ENCODE results near the gene RAMAC. TPM values are rescaled to one million over a fixed set of nuclear protein-coding genes. Genes with fewer than 3 reads are reported as not detected.

The RAMAC gene
- total and polyA plus RNA-seq, 7 experiments from 2014 or later, result 14.2 to 33.4 (median 23.7) TPM

DNA sequence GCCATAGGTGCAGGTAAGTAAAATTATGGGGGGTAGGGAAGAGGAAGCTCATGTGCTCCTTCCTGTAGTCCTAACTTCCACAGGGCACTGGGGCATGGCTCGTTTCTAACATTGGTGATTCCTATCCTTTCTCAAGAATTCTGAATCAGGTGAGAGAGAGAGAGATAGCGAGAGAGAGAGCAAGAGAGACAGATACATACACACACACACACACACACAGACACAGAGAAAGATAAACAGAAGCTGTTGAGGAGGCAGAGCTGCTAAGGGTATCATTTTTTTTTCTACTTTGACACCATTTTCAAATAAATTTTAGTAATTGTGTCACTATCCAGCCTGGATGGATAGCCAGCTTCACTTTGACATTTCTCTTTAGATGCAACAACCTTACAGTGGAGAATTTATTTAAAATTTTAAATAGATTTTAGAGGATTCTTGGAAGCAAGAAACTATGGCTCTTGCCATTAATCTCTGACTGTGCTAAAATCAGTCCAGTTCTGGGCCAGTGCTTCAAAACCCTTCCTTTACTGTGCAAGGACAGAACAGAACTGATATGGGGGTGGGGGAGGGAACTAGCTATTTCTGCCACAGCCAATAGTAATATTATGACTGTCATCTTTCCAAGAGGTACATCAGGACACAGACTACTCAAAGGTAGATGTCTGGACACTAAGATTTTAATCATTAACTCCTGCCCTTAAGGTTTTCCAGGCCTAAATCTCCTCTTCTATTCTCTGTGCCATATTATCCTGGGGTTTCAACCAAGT, 14.6 kb upstream of the RAMAC start:
- no peak overlapping the region for H3K27ac Mint-ChIP-seq
- no peak overlapping the region for H3K4me3 Mint-ChIP-seq
- H3K9me3 Mint-ChIP-seq, result peaks cover 0 to 2% (median 0%) of the 10 kb centered on the region in 11 donors
- no peaks in the 10 kb centered on the region for H3K4me1 ChIP-seq (ENCODE audit: control insufficient read depth in 2 of 2, insufficient read depth in 2 of 2, low read length in 2 of 2)
- H3K4me3 ChIP-seq (ENCODE audit: low read length), result no peak overlapping the region
- DNase-seq (no peak), ATAC-seq (no peak)
- peaks cover 0 to 7% (median 0%) of the 10 kb centered on the region in 5 donors for H3K36me3 Mint-ChIP-seq
- H3K36me3 ChIP-seq (ENCODE audit: control insufficient read depth in 2 of 3, insufficient read depth in 3 of 3, low read length in 3 of 3), result no peaks in the 10 kb centered on the region
- H3K4me1 Mint-ChIP-seq, result peaks cover 0 to 23% (median 0%) of the 10 kb centered on the region in 7 donors
- H3K27me3 Mint-ChIP-seq, result peaks cover 0 to 33% (median 0%) of the 10 kb centered on the region in 5 donors
- no peaks in the 10 kb centered on the region for H3K9me3 ChIP-seq (ENCODE audit: control insufficient read depth in 2 of 3, low read length in 3 of 3)
- ChIA-PET CTCF (interaction anchor here (0.7 kb wide), 1 partner anchor 74 kb away, joined by 3 read pairs; no protein-coding TSS in a partner anchor), POLR2A (no interaction called here)
- intact Hi-C loops (cut with micrococcal nuclease), result no loop called here
- no peak overlapping the region for H3K27ac ChIP-seq (ENCODE audit: low read depth, low read length)
- H3K27me3 ChIP-seq (ENCODE audit: control insufficient read depth in 2 of 2, insufficient read depth in 2 of 2, low read length in 2 of 2), result no peaks in the 10 kb centered on the region

DNA sequence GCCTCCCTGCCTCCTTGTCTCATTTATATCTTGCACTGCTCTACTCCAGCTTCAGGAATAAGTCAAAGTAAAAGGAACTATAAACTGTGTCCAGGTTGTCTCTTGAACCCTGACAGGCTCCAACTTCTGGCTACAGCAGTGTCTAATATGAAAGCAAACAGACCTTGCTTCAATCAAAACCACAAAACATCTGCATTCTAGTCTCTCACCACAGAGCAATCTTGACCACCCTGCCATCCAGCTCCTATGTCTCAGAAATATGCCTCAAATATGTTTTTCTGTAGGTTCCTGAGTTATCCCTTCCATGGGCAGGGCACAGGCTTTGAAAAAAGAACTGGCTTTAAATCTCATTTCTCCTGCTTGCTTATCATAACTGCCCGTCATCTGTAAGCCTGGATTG, 13.0 kb upstream of the RAMAC start:
- Histone ChIP-seq H3K4me3 (ENCODE audit: low read length) (no peak overlapping the region), H3K36me3 (ENCODE audit: control insufficient read depth in 2 of 3, insufficient read depth in 3 of 3, low read length in 3 of 3) (no peaks in the 10 kb centered on the region), H3K9me3 (ENCODE audit: control insufficient read depth in 2 of 3, low read length in 3 of 3) (no peaks in the 10 kb centered on the region), H3K4me1 (ENCODE audit: control insufficient read depth in 2 of 2, insufficient read depth in 2 of 2, low read length in 2 of 2) (no peaks in the 10 kb centered on the region), H3K27me3 (ENCODE audit: control insufficient read depth in 2 of 2, insufficient read depth in 2 of 2, low read length in 2 of 2) (no peaks in the 10 kb centered on the region), H3K27ac (ENCODE audit: low read depth, low read length) (no peak overlapping the region)
- Mint-ChIP-seq H3K4me3 (no peak overlapping the region), H3K36me3 (peaks cover 0 to 12% (median 0%) of the 10 kb centered on the region in 5 donors), H3K27me3 (peaks cover 0 to 32% (median 0%) of the 10 kb centered on the region in 5 donors), H3K4me1 (peaks cover 0 to 13% (median 0%) of the 10 kb centered on the region in 7 donors), H3K27ac (no peak overlapping the region), H3K9me3 (no peaks in the 10 kb centered on the region)
- DNase-seq, result no peak
- POLR2A ChIA-PET, result no interaction called here
- CTCF ChIA-PET, result no interaction called here
- no peak for ATAC-seq
- intact Hi-C loops (cut with micrococcal nuclease), result no loop called here

DNA sequence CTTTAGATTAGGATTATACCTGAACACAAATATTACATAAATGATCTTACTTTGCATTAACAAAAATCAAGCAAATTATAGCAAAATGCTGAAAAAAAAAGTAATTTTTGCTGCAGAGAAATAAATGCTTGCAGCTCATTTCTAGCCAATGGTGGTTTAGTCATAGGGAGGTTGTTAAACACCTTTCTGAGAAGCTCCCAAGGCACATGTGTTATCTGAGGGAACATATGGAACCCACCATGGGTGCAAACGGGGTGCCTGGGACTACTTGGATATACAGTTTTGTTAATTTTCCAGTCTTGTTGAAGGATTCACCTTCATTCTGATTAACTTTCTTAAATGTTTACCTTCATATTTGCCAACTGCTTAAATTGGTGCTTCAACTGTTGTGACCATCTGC, 8.9 kb upstream of the RAMAC start:
- H3K9me3 Mint-ChIP-seq, result no peaks in the 10 kb centered on the region
- no peak overlapping the region for H3K27ac Mint-ChIP-seq
- H3K27ac ChIP-seq (ENCODE audit: low read depth, low read length), result no peak overlapping the region
- ChIA-PET CTCF (no interaction called here), POLR2A (interaction anchor here (0.6 to 1.4 kb wide), 2 partner anchors 8 to 31 kb away, joined by 3 to 4 read pairs; partner anchors contain the start of gene RAMAC)
- H3K9me3 ChIP-seq (ENCODE audit: control insufficient read depth in 2 of 3, low read length in 3 of 3), result no peaks in the 10 kb centered on the region
- intact Hi-C loops (cut with micrococcal nuclease), result no loop called here
- ATAC-seq (no peak), DNase-seq (no peak)
- peaks cover 0 to 5% (median 0%) of the 10 kb centered on the region in 5 donors for H3K27me3 Mint-ChIP-seq
- H3K36me3 ChIP-seq (ENCODE audit: control insufficient read depth in 2 of 3, insufficient read depth in 3 of 3, low read length in 3 of 3), result no peaks in the 10 kb centered on the region
- H3K4me3 ChIP-seq (ENCODE audit: low read length), result no peak overlapping the region
- H3K27me3 ChIP-seq (ENCODE audit: control insufficient read depth in 2 of 2, insufficient read depth in 2 of 2, low read length in 2 of 2), result no peaks in the 10 kb centered on the region
- H3K4me3 Mint-ChIP-seq, result no peak overlapping the region
- peaks cover 0 to 8% (median 0%) of the 10 kb centered on the region in 7 donors for H3K4me1 Mint-ChIP-seq
- no peaks in the 10 kb centered on the region for H3K4me1 ChIP-seq (ENCODE audit: control insufficient read depth in 2 of 2, insufficient read depth in 2 of 2, low read length in 2 of 2)
- peaks cover 0 to 16% (median 2%) of the 10 kb centered on the region in 5 donors for H3K36me3 Mint-ChIP-seq

DNA sequence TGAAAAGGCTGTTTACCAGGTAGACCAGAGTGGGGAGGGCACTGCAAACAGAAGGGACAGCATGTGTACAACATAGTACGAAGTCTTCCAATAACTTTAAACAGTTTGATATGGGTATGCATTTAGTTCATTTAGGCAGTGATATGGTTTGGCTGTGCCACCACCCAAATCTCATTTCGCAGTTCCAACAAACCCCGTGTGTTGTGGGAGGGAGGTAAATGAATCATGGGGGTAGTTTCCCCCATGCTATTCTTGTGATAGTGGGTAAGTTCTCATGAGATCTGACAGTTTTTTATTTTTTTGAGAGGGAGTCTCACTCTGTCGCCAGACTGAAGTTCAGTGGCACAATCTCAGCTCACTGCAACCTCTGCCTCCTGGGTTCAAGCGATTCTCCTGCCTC, 7.6 kb upstream of the RAMAC start:
- Mint-ChIP-seq H3K27me3 (peaks cover 0 to 4% (median 0%) of the 10 kb centered on the region in 5 donors), H3K36me3 (peaks cover 0 to 16% (median 2%) of the 10 kb centered on the region in 5 donors), H3K9me3 (no peaks in the 10 kb centered on the region), H3K4me1 (peaks cover 0 to 7% (median 0%) of the 10 kb centered on the region in 7 donors), H3K27ac (no peak overlapping the region), H3K4me3 (no peak overlapping the region)
- Histone ChIP-seq H3K36me3 (ENCODE audit: control insufficient read depth in 2 of 3, insufficient read depth in 3 of 3, low read length in 3 of 3) (no peaks in the 10 kb centered on the region), H3K27ac (ENCODE audit: low read depth, low read length) (no peak overlapping the region), H3K9me3 (ENCODE audit: control insufficient read depth in 2 of 3, low read length in 3 of 3) (no peaks in the 10 kb centered on the region), H3K4me3 (ENCODE audit: low read length) (no peak overlapping the region), H3K27me3 (ENCODE audit: control insufficient read depth in 2 of 2, insufficient read depth in 2 of 2, low read length in 2 of 2) (no peaks in the 10 kb centered on the region), H3K4me1 (ENCODE audit: control insufficient read depth in 2 of 2, insufficient read depth in 2 of 2, low read length in 2 of 2) (no peaks in the 10 kb centered on the region)
- ChIA-PET POLR2A (no interaction called here), CTCF (no interaction called here)
- no peak for ATAC-seq
- intact Hi-C loops (cut with micrococcal nuclease), result no loop called here
- DNase-seq, result no peak

- H3K4me3 Mint-ChIP-seq, result no peak overlapping the region
- H3K4me3 ChIP-seq (ENCODE audit: low read length), result no peak overlapping the region
- H3K9me3 ChIP-seq (ENCODE audit: control insufficient read depth in 2 of 3, low read length in 3 of 3), result no peaks in the 10 kb centered on the region
- H3K4me1 Mint-ChIP-seq, result peaks cover under 1 to 8% (median 3%) of the 10 kb centered on the region in 7 donors
- POLR2A ChIA-PET, result no interaction called here
- ATAC-seq, result no peak
- H3K4me1 ChIP-seq (ENCODE audit: control insufficient read depth in 2 of 2, insufficient read depth in 2 of 2, low read length in 2 of 2), result no peaks in the 10 kb centered on the region
- CTCF ChIA-PET, result interaction anchor here (1.1 kb wide), 1 partner anchor 11 kb away, joined by 3 read pairs; no protein-coding TSS in a partner anchor
- intact Hi-C loops (cut with micrococcal nuclease), result no loop called here
- no peaks in the 10 kb centered on the region for H3K36me3 ChIP-seq (ENCODE audit: control insufficient read depth in 2 of 3, insufficient read depth in 3 of 3, low read length in 3 of 3)
- no peaks in the 10 kb centered on the region for H3K9me3 Mint-ChIP-seq
- peaks cover 0 to 16% (median 2%) of the 10 kb centered on the region in 5 donors for H3K36me3 Mint-ChIP-seq
- no peak for DNase-seq
- H3K27ac ChIP-seq (ENCODE audit: low read depth, low read length), result no peak overlapping the region
- peaks cover 0 to 2% (median 0%) of the 10 kb centered on the region in 5 donors for H3K27me3 Mint-ChIP-seq
- no peak overlapping the region for H3K27ac Mint-ChIP-seq
- H3K27me3 ChIP-seq (ENCODE audit: control insufficient read depth in 2 of 2, insufficient read depth in 2 of 2, low read length in 2 of 2), result no peaks in the 10 kb centered on the region
These were observed 6.3 kb upstream of the RAMAC start for GRCh38 chr15:82979726-82980125.

DNA sequence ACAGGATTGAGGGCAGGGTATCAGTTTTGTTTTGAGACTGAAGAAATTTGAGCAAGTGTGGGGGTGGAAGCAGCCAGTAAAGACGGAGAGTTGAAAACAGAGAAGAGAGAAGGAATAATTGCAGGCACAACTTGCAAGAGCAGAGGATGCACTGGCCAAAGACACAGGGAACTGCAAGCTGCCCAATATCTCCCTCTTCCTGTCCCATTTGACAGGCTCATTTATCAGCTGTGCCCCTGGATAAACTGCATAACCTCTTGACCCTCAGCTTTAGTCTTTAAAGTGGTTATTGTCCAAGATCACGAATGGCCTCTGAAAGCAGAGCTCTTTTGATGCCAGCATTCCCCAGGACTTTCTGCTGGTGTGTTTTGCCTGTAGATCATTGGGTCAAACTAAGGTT, 5.0 kb upstream of the RAMAC start:
- H3K27me3 Mint-ChIP-seq, result no peaks in the 10 kb centered on the region
- ChIA-PET CTCF (no interaction called here), POLR2A (no interaction called here)
- peaks cover 12 to 19% (median 15%) of the 10 kb centered on the region in 7 donors for H3K4me1 Mint-ChIP-seq
- no peak overlapping the region for H3K4me3 Mint-ChIP-seq
- H3K4me3 ChIP-seq (ENCODE audit: low read length), result no peak overlapping the region
- no peak for ATAC-seq
- intact Hi-C loops (cut with micrococcal nuclease), result no loop called here
- H3K36me3 ChIP-seq (ENCODE audit: control insufficient read depth in 2 of 3, insufficient read depth in 3 of 3, low read length in 3 of 3), result no peaks in the 10 kb centered on the region
- H3K27ac Mint-ChIP-seq, result no peak overlapping the region
- H3K9me3 Mint-ChIP-seq, result no peaks in the 10 kb centered on the region
- H3K27me3 ChIP-seq (ENCODE audit: control insufficient read depth in 2 of 2, insufficient read depth in 2 of 2, low read length in 2 of 2), result no peaks in the 10 kb centered on the region
- no peaks in the 10 kb centered on the region for H3K9me3 ChIP-seq (ENCODE audit: control insufficient read depth in 2 of 3, low read length in 3 of 3)
- peaks cover 0 to 12% (median 3%) of the 10 kb centered on the region in 5 donors for H3K36me3 Mint-ChIP-seq
- DNase-seq, result no peak
- peaks cover 3 to 8% of the 10 kb centered on the region in 2 donors for H3K4me1 ChIP-seq (ENCODE audit: control insufficient read depth in 2 of 2, insufficient read depth in 2 of 2, low read length in 2 of 2)
- H3K27ac ChIP-seq (ENCODE audit: low read depth, low read length), result no peak overlapping the region
